DND-41 (cell line): ENCODE results near the gene PARM1.

ENCODE experiments used
- ATAC-seq: fragments of 200-7000 bp; cut with Tn5 transposase; 3 replicates; pipeline ENCODE4 v1.9.1; 2021; ENCODE audit warnings: low read depth; ENCODE audit not compliant: insufficient read depth
- DNase-seq: peaks from one replicate; pipeline ENCODE4 v3.0.0-alpha.2; 2020
- H2AFZ ChIP-seq: 2 replicates; pipeline ENCODE4 v1.6.0; 2012; ENCODE audit warnings: low read depth, low read length
- H3K27ac ChIP-seq: 2 replicates; pipeline ENCODE4 v1.5.1; 2012; ENCODE audit warnings: low read length, inconsistent platforms
- H3K27me3 ChIP-seq: fragments of 200-600 bp; sonication (generic); 2 replicates; pipeline ENCODE4 v1.6.0; 2012; ENCODE audit warnings: low read length, mild to moderate bottlenecking, inconsistent platforms; ENCODE audit not compliant: insufficient read depth, poor library complexity
- H3K36me3 ChIP-seq: 2 replicates; pipeline ENCODE4 v1.5.1; 2012; ENCODE audit warnings: low read length, inconsistent platforms; ENCODE audit not compliant: insufficient read depth
- H3K4me1 ChIP-seq: 2 replicates; pipeline ENCODE4 v1.5.1; 2012; ENCODE audit warnings: mild to moderate bottlenecking, low read length; ENCODE audit not compliant: insufficient read depth
- H3K4me2 ChIP-seq: 2 replicates; pipeline ENCODE4 v1.6.0; 2012; ENCODE audit warnings: mild to moderate bottlenecking, moderate library complexity, low read length, inconsistent platforms; ENCODE audit not compliant: insufficient read depth
- H3K4me3 ChIP-seq, 2 experiments: fragments of 200-600 bp in 1 of 2; shearing (Covaris generic) in 1 of 2; 2 replicates each; pipeline ENCODE4 v1.5.1; 2012 to 2016; ENCODE audit warnings: inconsistent platforms in 2 of 2, low read length in 2 of 2, mild to moderate bottlenecking in 2 of 2, low read depth in 1 of 2, moderate library complexity in 1 of 2
- H3K79me2 ChIP-seq: 2 replicates; pipeline ENCODE4 v1.6.0; 2012; ENCODE audit warnings: low read length, inconsistent platforms; ENCODE audit not compliant: insufficient read depth
- H3K9ac ChIP-seq: 2 replicates; pipeline ENCODE4 v1.6.0; 2012; ENCODE audit warnings: low read depth, mild to moderate bottlenecking, inconsistent platforms, low read length, moderate library complexity
- H3K9me3 ChIP-seq: 2 replicates; pipeline ENCODE4 v1.5.1; 2012; ENCODE audit warnings: low read length, moderate library complexity, mild to moderate bottlenecking, inconsistent platforms; ENCODE audit not compliant: insufficient read depth, severe bottlenecking
- H4K20me1 ChIP-seq: 2 replicates; pipeline ENCODE4 v1.6.0; 2012; ENCODE audit warnings: low read length; ENCODE audit not compliant: insufficient read depth
- CTCF ChIP-seq: IDR thresholded peaks from 2 replicates; pipeline ENCODE4 v1.5.1; 2012; ENCODE audit warnings: borderline replicate concordance, low read length, moderate library complexity, mild to moderate bottlenecking; ENCODE audit not compliant: poor library complexity, severe bottlenecking; ENCODE audit errors: extremely low read depth
- EZH2 ChIP-seq: IDR thresholded peaks from 3 replicates; pipeline ENCODE4 v1.6.1; 2012; ENCODE audit warnings: borderline replicate concordance, low read depth, mild to moderate bottlenecking, moderate library complexity, low read length, inconsistent platforms; ENCODE audit not compliant: severe bottlenecking

Gene PARM1

GRCh38 chr4:75089206-75089605, 156.3 kb downstream of the PARM1 start:
- Histone ChIP-seq H3K9ac (no peak overlapping the region), H4K20me1 (no peaks in the 10 kb centered on the region), H3K79me2 (no peaks in the 10 kb centered on the region), H3K4me2 (no peak overlapping the region), H3K4me3 (no peak overlapping the region), H3K4me1 (no peaks in the 10 kb centered on the region), H2AFZ (no peak overlapping the region), H3K36me3 (no peaks in the 10 kb centered on the region), H3K27ac (no peak overlapping the region), H3K9me3 (no peaks in the 10 kb centered on the region), H3K27me3 (no peaks in the 10 kb centered on the region)
- TF ChIP-seq CTCF (no peak), EZH2 (no peak)
- DNase-seq (no peak), ATAC-seq (no peak)

- DNase-seq, result no peak
- Histone ChIP-seq H3K79me2 (no peaks in the 10 kb centered on the region), H2AFZ (no peak overlapping the region), H3K4me2 (no peak overlapping the region), H3K4me1 (no peaks in the 10 kb centered on the region), H4K20me1 (no peaks in the 10 kb centered on the region), H3K9me3 (no peaks in the 10 kb centered on the region), H3K4me3 (no peak overlapping the region), H3K9ac (no peak overlapping the region), H3K36me3 (no peaks in the 10 kb centered on the region), H3K27me3 (no peaks in the 10 kb centered on the region), H3K27ac (no peak overlapping the region)
- TF ChIP-seq CTCF (no peak), EZH2 (no peak)
- no peak for ATAC-seq
Measured at GRCh38 chr4:75099321-75099720, 166.4 kb downstream of the PARM1 start.
